ENCODE data around the gene MUC20.
"Not testable (repeated sequence)": the region's sequence is repeated elsewhere in the genome, so short reads cannot be mapped to it uniquely, and the experiment has no call there.

MUC20 gene

DNA sequence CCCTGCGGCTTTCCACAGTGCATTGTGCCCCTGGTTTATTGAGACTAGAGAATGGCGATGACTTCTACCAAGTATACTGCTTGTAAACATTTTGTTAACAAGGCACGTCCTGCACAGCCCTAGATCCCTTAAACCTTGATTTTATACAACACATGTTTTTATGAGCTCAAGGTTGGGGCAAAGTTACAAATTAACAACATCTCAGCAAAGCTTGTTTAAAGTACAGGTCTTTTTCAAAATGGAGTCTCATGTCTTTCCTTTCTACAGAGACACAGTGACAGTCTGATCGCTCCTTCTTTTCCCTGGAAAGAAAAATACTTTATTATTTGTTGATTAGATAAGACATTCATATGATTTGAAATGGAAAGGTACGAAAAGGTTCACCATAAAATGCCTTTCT, 8.0 kb downstream of the MUC20 start:
- FAIRE-seq; DNase-seq (ENCODE audit: low spot score): not testable (repeated sequence)

DNA sequence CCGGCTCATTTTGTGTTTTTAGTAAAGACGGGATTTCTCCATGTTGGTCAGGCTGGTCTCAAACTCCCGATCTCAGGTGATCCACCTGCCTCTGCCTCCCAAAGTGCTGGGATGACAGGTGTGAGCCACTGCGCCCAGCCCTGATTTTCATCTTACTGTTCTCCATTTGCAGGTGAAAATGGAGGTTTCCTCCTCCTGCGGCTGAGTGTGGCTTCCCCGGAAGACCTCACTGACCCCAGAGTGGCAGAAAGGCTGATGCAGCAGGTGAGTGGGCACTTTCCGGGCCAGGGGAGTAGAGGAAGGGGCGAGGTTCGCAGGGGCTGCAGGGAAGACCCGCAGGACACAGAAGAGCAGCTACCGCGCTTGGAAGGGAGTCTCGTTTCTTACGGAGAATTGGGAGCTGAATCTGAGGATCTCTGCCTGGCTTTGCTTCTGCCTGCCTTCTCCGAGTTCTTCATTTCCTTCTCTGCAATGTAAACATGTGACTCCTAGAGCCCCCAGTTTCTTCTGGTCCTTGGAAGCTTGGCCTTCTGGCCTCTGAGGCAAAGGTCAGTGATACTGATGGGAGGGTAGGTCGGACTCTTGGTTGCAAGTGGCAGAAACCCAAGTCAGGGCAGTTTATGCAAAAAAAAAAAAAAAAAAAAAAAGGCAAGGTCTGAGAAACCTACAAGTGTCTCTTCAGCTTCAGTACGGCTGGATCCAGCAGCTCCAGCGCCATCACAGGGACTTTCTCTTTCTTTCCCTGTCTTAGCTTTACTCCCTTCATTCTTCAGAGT, 8.9 kb downstream of the MUC20 start:
- no peak for DNase-seq (ENCODE audit: low spot score)
- no peak for FAIRE-seq

DNA sequence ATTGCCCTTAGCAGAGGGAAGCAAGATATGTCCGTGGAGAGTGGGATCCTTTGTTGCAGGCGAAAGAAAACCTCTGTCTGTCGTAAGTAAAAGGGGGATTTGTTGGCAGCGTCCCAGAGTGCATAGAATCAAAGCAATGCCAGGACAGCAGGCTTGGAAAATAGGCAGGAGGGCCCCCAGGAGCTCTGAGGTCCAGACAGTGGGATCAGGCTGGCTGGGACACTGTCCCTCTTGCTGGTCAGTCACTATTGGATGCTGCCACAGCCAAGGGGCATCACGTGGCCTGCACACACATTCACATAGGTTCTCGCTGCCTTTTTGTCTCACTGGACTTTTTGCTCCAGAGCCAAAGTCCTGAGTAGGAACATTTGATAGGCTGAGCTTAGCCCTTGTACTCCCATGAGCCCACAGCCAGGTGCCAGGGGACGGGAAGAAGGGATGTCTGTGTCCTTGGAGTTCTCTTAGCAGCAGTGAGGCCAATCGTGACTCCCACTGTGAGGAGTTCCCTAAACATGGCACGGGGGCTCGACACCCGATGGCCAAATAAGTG, 10.7 kb downstream of the MUC20 start:
- DNase-seq (ENCODE audit: low spot score) (no peak), FAIRE-seq (no peak)

- FAIRE-seq (no peak), DNase-seq (ENCODE audit: low spot score) (no peak)
These were observed 12.2 kb downstream of the MUC20 start for GRCh38 chr3:195732940-195733339.

DNA sequence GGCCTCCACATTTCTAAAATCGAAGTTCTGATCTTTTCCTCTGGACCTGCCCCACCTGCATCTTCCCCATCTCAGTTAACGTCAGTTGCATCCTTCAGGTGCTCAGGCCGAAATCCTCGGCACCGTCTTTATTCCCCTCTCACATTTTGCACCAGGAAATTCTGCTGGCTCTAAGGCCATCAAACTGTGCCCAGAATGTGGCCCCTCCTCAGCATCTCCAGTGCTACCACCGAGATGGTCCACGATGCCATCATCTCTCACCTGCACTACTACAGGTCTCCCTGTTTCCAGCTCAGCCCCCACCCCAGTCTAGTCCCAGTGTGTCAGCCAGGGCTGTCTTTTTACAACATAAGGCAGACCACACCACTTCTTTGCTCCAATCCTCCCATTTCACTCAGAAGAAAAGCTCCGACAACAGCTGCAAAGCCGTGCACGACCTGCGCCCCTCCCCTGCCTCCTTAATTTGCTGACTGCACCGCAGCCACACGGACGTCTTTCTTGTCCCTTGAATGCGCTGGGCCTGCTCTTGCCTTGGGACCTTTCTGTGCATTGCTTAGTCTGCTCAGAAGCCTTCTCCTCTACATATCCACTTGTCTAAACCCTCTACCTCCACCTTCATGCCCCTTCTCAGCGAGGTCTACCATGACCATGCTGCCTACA, 14.4 kb downstream of the MUC20 start:
- DNase-seq (ENCODE audit: low spot score) = no peak
- no peak for FAIRE-seq

GRCh38 chr3:195736866-195737490, 16.2 kb downstream of the MUC20 start:
- no peak for FAIRE-seq
- DNase-seq (ENCODE audit: low spot score) = no peak

DNA sequence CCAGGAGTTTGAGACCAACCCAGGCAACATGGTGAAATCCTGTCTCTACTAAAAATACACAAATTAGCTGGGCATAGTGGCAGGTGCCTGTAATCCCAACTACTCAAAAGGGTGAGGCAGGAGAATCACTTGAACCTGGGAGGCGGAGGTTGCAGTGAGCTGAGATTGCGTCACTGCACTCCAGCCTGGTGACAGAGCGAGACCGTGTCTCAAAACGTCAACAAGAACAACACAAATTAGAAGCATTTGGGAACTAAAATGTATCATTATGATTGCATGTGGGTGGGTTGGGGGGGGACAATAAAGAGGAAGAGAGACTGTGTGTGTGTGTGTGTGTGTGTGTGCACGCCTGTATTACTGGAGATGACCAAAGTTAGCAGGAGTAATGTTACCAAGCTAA, 17.0 kb downstream of the MUC20 start:
- DNase-seq (ENCODE audit: low spot score); FAIRE-seq: not testable (repeated sequence)

GRCh38 chr3:195738274-195739044, 17.7 kb downstream of the MUC20 start:
- DNase-seq (ENCODE audit: low spot score) (no peak), FAIRE-seq (peak; percentile 66)

DNA sequence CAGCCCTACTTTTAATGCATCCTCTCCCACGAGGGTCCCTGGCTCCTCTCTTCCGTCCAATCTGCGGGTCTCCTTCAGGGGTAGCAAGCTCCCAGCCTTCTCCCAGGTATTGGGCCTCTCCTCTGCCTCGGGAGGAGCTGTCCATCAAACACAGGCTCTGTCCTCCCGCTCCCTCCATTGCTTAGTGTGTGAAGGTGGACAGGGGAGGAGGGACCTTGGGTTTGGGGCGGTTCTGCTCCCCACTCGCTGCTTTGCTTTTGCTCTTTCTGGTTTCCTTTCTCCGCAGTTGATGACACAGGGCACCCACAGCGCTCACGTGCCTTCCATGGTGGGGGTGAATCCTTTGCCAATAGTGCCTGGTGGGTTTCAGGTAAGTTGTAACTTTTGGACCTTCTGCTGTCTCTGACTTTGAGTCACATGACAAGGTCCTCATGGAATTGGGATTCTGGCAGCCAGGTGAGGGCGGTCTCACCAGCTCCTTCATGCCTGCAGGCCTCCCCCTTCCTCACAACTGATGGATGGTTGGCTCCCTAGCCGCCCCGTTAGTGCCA, 18.9 kb downstream of the MUC20 start:
- FAIRE-seq (no peak), DNase-seq (ENCODE audit: low spot score) (no peak)

DNA sequence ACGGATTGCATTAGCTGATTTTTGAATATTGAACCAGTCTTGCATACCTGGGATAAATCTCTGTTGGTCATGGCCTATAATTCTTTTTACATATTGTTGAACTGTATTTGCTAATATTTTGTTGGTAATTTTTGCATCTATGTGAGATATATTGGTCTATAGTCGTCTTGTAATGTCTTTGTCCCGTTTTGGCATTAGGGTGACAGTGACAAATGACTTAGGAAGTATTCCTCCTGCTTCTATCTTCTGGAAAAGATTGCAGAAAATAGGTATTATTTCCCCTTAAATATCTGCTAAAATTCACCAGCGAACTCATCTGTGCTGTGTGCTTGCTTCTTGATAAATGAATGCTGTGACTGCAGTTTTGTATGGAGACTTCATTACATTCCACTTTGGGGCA, 23.7 kb downstream of the MUC20 start:
- no peak for FAIRE-seq
- DNase-seq (ENCODE audit: low spot score) = no peak

- DNase-seq (ENCODE audit: low spot score) = no peak
- FAIRE-seq = no peak
These were observed 25.6 kb downstream of the MUC20 start for GRCh38 chr3:195746346-195746745.

DNA sequence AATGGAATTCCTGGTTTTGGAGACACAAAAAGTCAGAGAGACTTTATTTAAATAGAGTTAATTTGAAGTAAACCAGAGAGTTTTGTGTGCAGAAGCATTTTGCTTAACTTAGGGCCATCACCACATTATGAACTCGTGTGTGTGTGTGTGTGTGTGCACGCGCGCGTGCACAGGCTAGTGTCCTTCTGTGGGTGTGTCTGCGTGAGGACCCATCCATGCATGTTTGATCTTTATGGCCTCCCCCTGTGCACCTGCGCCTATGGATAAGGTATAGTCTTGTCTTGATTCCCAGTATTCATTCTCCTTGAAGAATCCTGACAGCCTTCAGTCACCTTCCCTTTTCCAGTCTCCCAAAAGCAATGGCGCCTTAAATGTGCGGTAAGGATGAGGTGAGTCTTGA, 26.0 kb downstream of the MUC20 start:
- FAIRE-seq (no peak), DNase-seq (ENCODE audit: low spot score) (no peak)

DNA sequence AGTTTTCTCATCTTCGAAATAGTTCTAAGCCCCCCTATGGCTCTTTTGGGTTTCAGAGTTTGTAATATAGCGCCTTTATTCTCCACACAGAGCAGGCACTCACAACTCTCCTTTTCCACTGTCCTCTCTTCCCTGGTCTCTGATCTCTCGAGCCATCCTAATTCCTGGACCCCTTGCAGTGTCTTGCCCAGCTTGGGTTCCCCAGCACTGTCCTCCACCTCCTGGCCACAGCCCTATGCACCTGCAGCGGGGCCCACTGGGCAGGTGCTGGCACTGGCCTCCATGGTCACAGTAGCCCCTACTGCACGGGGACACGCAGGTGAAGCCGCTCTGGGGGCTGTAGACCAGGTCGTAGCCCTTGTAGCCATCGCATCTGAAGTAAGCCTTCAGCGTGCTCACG, 27.9 kb downstream of the MUC20 start:
- FAIRE-seq = no peak

GRCh38 chr3:195749101-195749500, 28.3 kb downstream of the MUC20 start:
- not testable (repeated sequence) for DNase-seq (ENCODE audit: low spot score); FAIRE-seq

More for the DNA sequence above, 27.9 kb downstream of the MUC20 start:
- no peak for DNase-seq (ENCODE audit: low spot score)

- FAIRE-seq (no peak), DNase-seq (ENCODE audit: low spot score) (no peak)
These were observed 30.2 kb downstream of the MUC20 start for GRCh38 chr3:195750797-195751520.

- FAIRE-seq = no peak
- no peak for DNase-seq (ENCODE audit: low spot score)
These were observed 30.8 kb downstream of the MUC20 start for GRCh38 chr3:195751560-195751959.

DNA sequence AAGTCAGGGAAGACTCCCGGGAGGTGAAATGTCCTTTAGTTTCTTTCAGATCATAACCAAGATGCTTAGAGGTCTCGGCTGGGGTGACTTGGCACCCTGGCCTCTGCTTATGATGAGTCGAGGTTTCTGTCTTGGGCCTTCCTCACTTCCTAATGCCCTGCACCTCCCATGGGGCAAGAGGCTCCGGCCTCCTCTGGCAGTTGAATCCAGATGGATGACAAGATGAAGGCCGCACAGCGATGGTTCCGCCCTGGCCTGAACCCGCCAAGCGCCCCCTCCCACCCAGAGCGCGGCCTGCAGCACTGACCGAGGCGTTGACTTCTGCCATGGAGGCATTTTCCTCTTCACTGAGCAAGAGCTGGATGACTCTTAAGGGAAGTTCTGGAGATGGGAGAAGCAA, 31.3 kb downstream of the MUC20 start:
- no peak for DNase-seq (ENCODE audit: low spot score)
- no peak for FAIRE-seq

DNA sequence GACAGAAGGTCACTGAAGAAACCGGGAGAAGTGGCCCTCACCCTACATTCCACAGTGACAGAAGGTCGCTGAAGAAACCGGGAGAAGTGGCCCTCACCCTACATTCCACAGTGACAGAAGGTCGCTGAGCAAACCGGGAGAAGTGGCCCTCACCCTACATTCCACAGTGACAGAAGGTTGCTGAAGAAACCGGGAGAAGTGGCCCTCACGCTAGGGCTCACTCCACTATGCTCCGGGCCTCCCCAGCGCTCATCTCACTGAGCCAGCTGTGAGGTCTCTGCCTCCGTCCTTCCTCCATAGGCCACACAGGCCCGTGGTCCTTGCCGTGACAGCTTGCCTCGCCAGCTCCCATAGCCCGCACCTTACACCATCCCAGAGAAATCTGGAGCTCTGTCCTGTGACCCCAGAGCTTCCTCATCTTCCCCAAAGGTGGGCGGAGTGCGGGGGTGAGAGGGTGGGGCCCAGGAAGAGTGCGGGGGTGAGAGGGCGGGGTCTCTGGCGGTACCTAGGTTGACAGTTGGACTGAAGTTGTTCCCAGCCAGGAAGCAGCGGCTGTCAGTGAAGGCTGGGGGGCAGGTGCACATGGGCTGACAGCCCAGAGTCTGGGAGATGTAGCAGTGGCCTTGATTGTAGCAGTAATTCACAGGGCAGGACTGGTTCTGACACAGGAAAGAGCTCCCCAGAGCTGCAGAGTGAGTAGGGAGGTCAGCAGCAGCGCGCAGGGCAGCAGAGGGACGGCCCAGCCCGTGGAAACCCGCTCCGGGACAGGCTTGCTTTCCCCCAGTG, 32.0 kb downstream of the MUC20 start:
- DNase-seq (ENCODE audit: low spot score) (no peak), FAIRE-seq (no peak)

- FAIRE-seq (no peak), DNase-seq (ENCODE audit: low spot score) (no peak)
These were observed 32.8 kb downstream of the MUC20 start for GRCh38 chr3:195753581-195753980.

DNA sequence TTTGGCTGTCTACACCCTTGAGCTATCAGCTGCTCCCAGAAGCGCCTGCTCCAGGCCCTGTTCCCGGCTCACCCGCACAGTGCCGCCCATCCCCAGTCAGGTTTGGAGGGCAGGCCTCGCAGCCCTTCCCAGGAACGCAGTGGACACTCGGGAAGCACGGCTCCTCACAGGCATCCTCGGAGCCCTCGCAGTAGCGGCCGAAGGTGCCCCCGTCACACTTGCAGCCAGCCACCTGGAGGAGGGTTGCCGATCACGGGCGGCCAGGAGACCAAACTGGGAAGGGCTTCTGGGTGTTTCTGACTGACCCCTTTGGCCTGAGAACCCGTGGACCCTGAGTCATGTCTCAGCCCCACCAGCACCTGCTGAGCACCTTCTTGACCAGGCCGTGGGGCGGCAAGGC, 33.4 kb downstream of the MUC20 start:
- FAIRE-seq (no peak), DNase-seq (ENCODE audit: low spot score) (no peak)
